PC-9 (cell line): Measurements from ENCODE around the gene ASTN2.

ENCODE experiments used
- CTCF ChIP-seq: fragments of 200-600 bp; sonication (generic); conservative IDR thresholded peaks from 2 replicates; pipeline ENCODE4 v1.6.1; 2017; ENCODE audit warnings: mixed run types, antibody characterized with exemption, mild to moderate bottlenecking, moderate library complexity
- EZH2 ChIP-seq: fragments of 200-600 bp; sonication (generic); IDR thresholded peaks from 2 replicates; pipeline ENCODE4 v1.8.0; 2017; ENCODE audit warnings: antibody characterized with exemption, low read depth

GRCh38 chr9:116555556-116556155 is 859.2 kb downstream of the ASTN2 start:
- TF ChIP-seq CTCF (no peak), EZH2 (no peak)
